HepG2 (cell line): ENCODE results near the gene CENPP.

ENCODE experiments used
- CTCF ChIP-seq: sonication (generic); formaldehyde crosslinking; IDR thresholded peaks from 2 replicates; pipeline ENCODE4 v1.5.0; 2020; ENCODE audit warnings: mild to moderate bottlenecking, missing genetic modification reagents, moderate library complexity
- PPARG ChIP-seq: conservative IDR thresholded peaks from 2 replicates; pipeline ENCODE4 v1.6.1; 2016; ENCODE audit warnings: missing biosample characterization, missing genetic modification reagents
- RNF2 ChIP-seq: fragments of 450-650 bp; conservative IDR thresholded peaks from 2 replicates; pipeline ENCODE4 v1.6.1; 2016; ENCODE audit warnings: low read depth
- ZNF20 ChIP-seq: sonication (generic); formaldehyde crosslinking; IDR thresholded peaks from 2 replicates; pipeline ENCODE4 v1.4.0; 2020; ENCODE audit warnings: mild to moderate bottlenecking, moderate library complexity, missing genetic modification reagents
- ZNF569 ChIP-seq: sonication (generic); formaldehyde crosslinking; IDR thresholded peaks from 2 replicates; pipeline ENCODE4 v1.5.0; 2020; ENCODE audit warnings: mild to moderate bottlenecking, missing genetic modification reagents, moderate library complexity, borderline replicate concordance
- ZNF619 ChIP-seq: sonication (generic); formaldehyde crosslinking; IDR thresholded peaks from 2 replicates; pipeline ENCODE4 v1.4.0; 2020; ENCODE audit warnings: mild to moderate bottlenecking, missing genetic modification reagents

- TF ChIP-seq RNF2 (no peak), CTCF (no peak), PPARG (CRISPR knock-in tag) (no peak), ZNF569 (no peak), ZNF20 (CRISPR knock-in tag) (no peak), ZNF619 (CRISPR knock-in tag) (no peak)
Observed at GRCh38 chr9:92620845-92621244, 295.1 kb downstream of the CENPP start.
